GM19099 (cell line): ENCODE data around the gene PLA2G7.

Source experiments
- POLR2A ChIP-seq: IDR thresholded peaks from 3 replicates; pipeline ENCODE4 v1.6.1; 2011; ENCODE audit warnings: low read depth; ENCODE audit not compliant: insufficient read length; ENCODE audit errors: extremely low read depth

The PLA2G7 gene

GRCh38 chr6:46720401-46720800 lies 14.8 kb downstream of the PLA2G7 start:
- no peak for TF ChIP-seq POLR2A

- no peak for TF ChIP-seq POLR2A
Observed at GRCh38 chr6:46719099-46719498, 16.1 kb downstream of the PLA2G7 start.

- no peak for TF ChIP-seq POLR2A
Observed at GRCh38 chr6:46715141-46715540, 20.0 kb downstream of the PLA2G7 start.

DNA sequence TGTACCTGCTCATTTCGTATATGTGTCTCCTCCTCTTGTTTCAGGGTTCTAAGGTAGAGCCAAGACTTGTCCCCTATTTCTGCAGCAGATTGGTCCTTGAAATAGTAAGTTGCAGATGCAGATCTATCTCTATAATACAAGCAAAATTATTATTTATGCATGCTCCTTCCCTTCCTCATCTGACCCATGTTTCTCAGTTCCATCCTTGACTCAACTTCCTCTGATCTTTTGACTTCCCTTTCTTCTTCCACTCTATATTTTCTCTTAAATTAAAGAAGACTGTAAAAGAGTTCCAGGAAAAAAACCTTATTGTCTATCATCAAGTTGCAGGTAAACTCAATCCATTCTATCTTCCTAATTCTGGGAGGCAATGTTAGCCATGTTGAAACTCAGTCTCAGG lies 23.7 kb downstream of the PLA2G7 start:
- no peak for TF ChIP-seq POLR2A

GRCh38 chr6:46706464-46706863 lies 28.7 kb downstream of the PLA2G7 start:
- no peak for TF ChIP-seq POLR2A

GRCh38 chr6:46704562-46704961 lies 30.6 kb downstream of the PLA2G7 start:
- no peak for TF ChIP-seq POLR2A

DNA sequence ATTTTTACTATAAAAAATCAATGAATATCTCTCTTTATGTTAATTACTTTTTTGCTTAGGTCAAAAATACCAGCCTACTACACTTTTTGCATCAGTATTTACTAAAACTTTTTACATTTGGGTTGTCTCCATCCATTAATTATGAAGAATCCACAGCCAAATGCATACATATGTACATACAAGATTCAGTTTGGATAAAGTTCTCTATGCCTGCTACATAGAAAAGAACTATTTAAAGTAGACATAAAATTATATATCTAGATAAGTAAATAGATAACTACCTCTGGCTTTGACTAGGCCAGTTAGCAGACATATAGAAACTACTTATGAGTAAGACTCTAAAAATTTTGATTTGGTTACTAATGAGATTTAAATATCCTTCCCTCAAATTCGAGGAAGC lies 35.2 kb downstream of the PLA2G7 start:
- no peak for TF ChIP-seq POLR2A

- TF ChIP-seq POLR2A: no peak
Observed at GRCh38 chr6:46690911-46691451, 44.2 kb downstream of the PLA2G7 start.

GRCh38 chr6:46690141-46690755 lies 44.9 kb downstream of the PLA2G7 start:
- TF ChIP-seq POLR2A: no peak

DNA sequence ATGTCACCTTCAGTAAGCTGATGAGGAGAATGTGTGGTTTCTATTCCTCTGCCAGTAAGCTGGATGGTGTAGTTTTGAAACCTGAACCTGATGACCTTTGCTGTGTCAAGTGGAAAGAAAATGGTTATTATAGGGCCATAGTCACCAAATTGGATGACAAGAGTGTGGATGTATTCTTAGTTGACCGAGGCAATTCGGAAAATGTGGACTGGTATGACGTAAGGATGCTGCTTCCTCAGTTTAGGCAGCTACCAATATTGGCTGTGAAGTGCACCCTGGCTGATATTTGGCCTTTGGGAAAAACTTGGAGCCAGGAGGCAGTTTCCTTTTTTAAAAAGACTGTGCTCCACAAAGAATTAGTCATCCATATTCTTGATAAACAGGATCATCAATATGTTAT lies 45.5 kb downstream of the PLA2G7 start:
- no peak for TF ChIP-seq POLR2A

DNA sequence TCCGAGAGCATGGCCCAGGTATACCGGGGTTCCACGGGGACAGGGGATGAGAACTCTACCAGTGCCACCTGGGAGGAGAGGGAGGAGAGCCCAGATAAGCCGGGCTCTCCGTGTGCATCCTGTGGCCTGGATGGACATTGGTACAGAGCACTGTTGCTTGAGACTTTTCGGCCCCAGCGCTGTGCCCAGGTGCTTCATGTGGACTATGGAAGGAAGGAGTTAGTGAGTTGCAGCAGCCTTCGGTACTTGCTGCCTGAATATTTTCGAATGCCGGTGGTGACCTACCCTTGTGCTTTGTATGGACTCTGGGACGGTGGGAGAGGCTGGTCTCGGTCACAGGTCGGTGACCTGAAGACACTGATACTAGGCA lies 46.2 kb downstream of the PLA2G7 start:
- TF ChIP-seq POLR2A: no peak

GRCh38 chr6:46688117-46688965 lies 46.8 kb downstream of the PLA2G7 start:
- TF ChIP-seq POLR2A: no peak

GRCh38 chr6:46687619-46688097 lies 47.5 kb downstream of the PLA2G7 start, which contains the start of gene TDRD6:
TDRD6 (plus strand) TSS chr6:46687885; CDS start chr6:46688129, 244 bp downstream.
- TF ChIP-seq POLR2A: no peak

DNA sequence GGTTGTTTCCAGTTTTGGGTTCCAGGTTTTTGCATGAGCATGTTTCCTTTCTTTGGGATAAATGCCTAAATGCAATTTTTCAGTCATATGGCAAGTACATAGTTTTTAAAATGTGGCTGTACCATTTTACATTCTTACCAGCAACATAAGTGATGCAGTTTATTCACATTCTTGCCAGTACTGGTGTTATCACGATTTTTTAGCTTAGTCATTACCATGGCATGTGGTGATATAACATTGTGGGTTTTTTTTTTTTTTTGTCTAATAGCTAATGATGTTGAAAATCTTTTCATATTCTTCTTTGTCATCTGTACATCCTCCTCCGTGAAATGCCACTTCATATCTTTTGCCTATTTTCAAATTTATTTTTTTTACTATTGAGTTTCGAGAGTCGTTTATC lies 50.4 kb downstream of the PLA2G7 start:
- TF ChIP-seq POLR2A: no peak

GRCh38 chr6:46677314-46677654 lies 57.9 kb downstream of the PLA2G7 start:
- TF ChIP-seq POLR2A: no peak
